Left cardiac atrium (tissue), 4 donors: ENCODE results near the gene UQCR10. TPM values are rescaled to one million over a fixed set of nuclear protein-coding genes. Genes with fewer than 3 reads are reported as not detected.

Experiments used
- ATAC-seq, 2 donors: fragments of 200-7000 bp; cut with Tn5 transposase; one replicate each; pipeline ENCODE4 v1.9.1; 2020; ENCODE audit warnings: mild to moderate bottlenecking in 2 of 2, moderate library complexity in 2 of 2
- DNase-seq: peaks from one replicate; pipeline ENCODE4 v3.0.0-alpha.2; 2020
- intact Hi-C, 2 donors: fragments of 100-400 bp; cut with DNase I; formaldehyde crosslinking; loops; one replicate each; pipeline versions ENCODE4 v1.14.1 to v1.15.1; 2022 to 2023
- total RNA-seq, 2 donors: library from RNA; stranded (reverse); fragmentation: NEBNext Ultra II Directional; extraction: Animal tissue kit (Norgen Biotek cat#: 25700); gene quantifications; one replicate each; pipeline ENCODE4 v1.2.1, GENCODE V29; 2021
- donor health status: DM: no; HTN: yes; CAD: no.
- donor health status: DM: no; HTN: yes; CAD: no; lungs with severe emphysema.
- donor health status: DM: yes; HTN: yes; CAD: no.
- donor health status: Dilated cardiomyopathy.

Gene UQCR10
- total RNA-seq, 2 donors from 2014 or later = 229 to 266 TPM

- ATAC-seq (no peak), DNase-seq (no peak)
- intact Hi-C loops = no loop called here
Observed at GRCh38 chr22:29786031-29786430, 18.9 kb downstream of the UQCR10 start.

- ATAC-seq (no peak), DNase-seq (no peak)
- intact Hi-C loops = no loop called here
Observed at GRCh38 chr22:29787371-29787980, 20.3 kb downstream of the UQCR10 start.

GRCh38 chr22:29788339-29789279 lies 21.4 kb downstream of the UQCR10 start:
- no peak for DNase-seq
- ATAC-seq = no peak
- intact Hi-C loops = no loop called here

- DNase-seq = no peak
Observed at GRCh38 chr22:29790061-29790460, 22.9 kb downstream of the UQCR10 start.

GRCh38 chr22:29793396-29793795 lies 26.2 kb downstream of the UQCR10 start:
- no peak for ATAC-seq
- intact Hi-C loops = no loop called here
- no peak for DNase-seq

More at GRCh38 chr22:29790061-29790460, 22.9 kb downstream of the UQCR10 start:
- intact Hi-C loops = no loop called here
- no peak for ATAC-seq

- ATAC-seq (no peak), DNase-seq (no peak)
- intact Hi-C loops = no loop called here
Observed at GRCh38 chr22:29795663-29796062, 28.5 kb downstream of the UQCR10 start.

- intact Hi-C loops = no loop called here
- ATAC-seq = no peak
- DNase-seq = no peak
Observed at GRCh38 chr22:29797351-29797750, 30.2 kb downstream of the UQCR10 start.

- intact Hi-C loops = no loop called here
- DNase-seq = no peak
- ATAC-seq = no peak
Observed at GRCh38 chr22:29798318-29798717, 31.1 kb downstream of the UQCR10 start.

- intact Hi-C loops = no loop called here
- ATAC-seq = peak in 1 of 2 donors; percentile 20
- DNase-seq = no peak
Observed at GRCh38 chr22:29798801-29799200, 31.6 kb downstream of the UQCR10 start.

GRCh38 chr22:29799217-29799680 lies 32.1 kb downstream of the UQCR10 start:
- DNase-seq (peak; percentile 93), ATAC-seq (peak; percentile 96 to 97)
- intact Hi-C loops = no loop called here

- ATAC-seq = peak; percentile 1 to 38
- DNase-seq = no peak
- intact Hi-C loops = no loop called here
Observed at GRCh38 chr22:29801153-29801552, 34.0 kb downstream of the UQCR10 start.

- DNase-seq = no peak
- intact Hi-C loops = no loop called here
- no peak for ATAC-seq
Observed at GRCh38 chr22:29801796-29802195, 34.6 kb downstream of the UQCR10 start.

GRCh38 chr22:29803190-29803589 lies 36.0 kb downstream of the UQCR10 start:
- ATAC-seq (no peak), DNase-seq (no peak)
- intact Hi-C loops = no loop called here

- intact Hi-C loops = no loop called here
- no peak for DNase-seq
- no peak for ATAC-seq
Observed at GRCh38 chr22:29804985-29805384, 37.8 kb downstream of the UQCR10 start.

- ATAC-seq (no peak), DNase-seq (no peak)
- intact Hi-C loops = no loop called here
Observed at GRCh38 chr22:29806196-29806595, 39.0 kb downstream of the UQCR10 start.

GRCh38 chr22:29810216-29810615 lies 43.0 kb downstream of the UQCR10 start:
- intact Hi-C loops = no loop called here
- no peak for DNase-seq
- no peak for ATAC-seq

- intact Hi-C loops = no loop called here
- no peak for DNase-seq
- ATAC-seq = no peak
Observed at GRCh38 chr22:29811377-29811776, 44.2 kb downstream of the UQCR10 start.

- ATAC-seq (no peak), DNase-seq (no peak)
- intact Hi-C loops = no loop called here
Observed at GRCh38 chr22:29813126-29813525, 46.0 kb downstream of the UQCR10 start.

GRCh38 chr22:29813563-29813962 lies 46.4 kb downstream of the UQCR10 start:
- DNase-seq (no peak), ATAC-seq (no peak)
- intact Hi-C loops = no loop called here

GRCh38 chr22:29814003-29814402 lies 46.8 kb downstream of the UQCR10 start:
- intact Hi-C loops = no loop called here
- ATAC-seq (no peak), DNase-seq (no peak)
